ENCODE data around the gene CHEK2.
"Not testable (repeated sequence)": the region's sequence is repeated elsewhere in the genome, so short reads cannot be mapped to it uniquely, and the experiment has no call there.

CHEK2 gene

GRCh38 chr22:28762000-28762399 is 20.4 kb upstream of the CHEK2 start:
- not testable (repeated sequence) for H3K27ac Mint-ChIP-seq; H3K4me3 Mint-ChIP-seq; H3K4me1 Mint-ChIP-seq (ENCODE audit: low read depth); H3K27me3 Mint-ChIP-seq; H3K36me3 Mint-ChIP-seq (ENCODE audit: low read depth); H3K9me3 Mint-ChIP-seq

- no peak overlapping the region for H3K4me3 Mint-ChIP-seq
- H3K4me1 Mint-ChIP-seq (ENCODE audit: low read depth) = peaks cover 9% of the 10 kb centered on the region
- no peaks in the 10 kb centered on the region for H3K9me3 Mint-ChIP-seq
- no peak overlapping the region for H3K27ac Mint-ChIP-seq
- H3K36me3 Mint-ChIP-seq (ENCODE audit: low read depth) = no peaks in the 10 kb centered on the region
- H3K27me3 Mint-ChIP-seq = no peaks in the 10 kb centered on the region
Measured at GRCh38 chr22:28761449-28761755, 19.8 kb upstream of the CHEK2 start.

GRCh38 chr22:28759861-28760560 is 18.4 kb upstream of the CHEK2 start:
- H3K27me3 Mint-ChIP-seq = no peaks in the 10 kb centered on the region
- H3K27ac Mint-ChIP-seq = no peak overlapping the region
- peaks cover 9% of the 10 kb centered on the region for H3K4me1 Mint-ChIP-seq (ENCODE audit: low read depth)
- no peaks in the 10 kb centered on the region for H3K9me3 Mint-ChIP-seq
- H3K4me3 Mint-ChIP-seq = no peak overlapping the region
- peaks cover 4% of the 10 kb centered on the region for H3K36me3 Mint-ChIP-seq (ENCODE audit: low read depth)

GRCh38 chr22:28754512-28754911 is 12.9 kb upstream of the CHEK2 start:
- peaks cover 23% of the 10 kb centered on the region for H3K36me3 Mint-ChIP-seq (ENCODE audit: low read depth)
- H3K4me1 Mint-ChIP-seq (ENCODE audit: low read depth) = not testable (repeated sequence)

GRCh38 chr22:28750471-28750881 is 8.9 kb upstream of the CHEK2 start:
- H3K4me1 Mint-ChIP-seq (ENCODE audit: low read depth) = peaks cover 18% of the 10 kb centered on the region
- H3K4me3 Mint-ChIP-seq = no peak overlapping the region
- H3K27ac Mint-ChIP-seq = no peak overlapping the region
- H3K36me3 Mint-ChIP-seq (ENCODE audit: low read depth) = peaks cover 48% of the 10 kb centered on the region
- no peaks in the 10 kb centered on the region for H3K9me3 Mint-ChIP-seq
- no peaks in the 10 kb centered on the region for H3K27me3 Mint-ChIP-seq

More at GRCh38 chr22:28754512-28754911, 12.9 kb upstream of the CHEK2 start:
- not testable (repeated sequence) for H3K27ac Mint-ChIP-seq, H3K4me3 Mint-ChIP-seq, H3K27me3 Mint-ChIP-seq, H3K9me3 Mint-ChIP-seq

GRCh38 chr22:28743852-28744251 is 2.2 kb upstream of the CHEK2 start:
- Mint-ChIP-seq H3K27ac (no peak overlapping the region), H3K4me3 (peak overlapping the region; percentile 89), H3K4me1 (ENCODE audit: low read depth) (peaks cover 31% of the 10 kb centered on the region)

GRCh38 chr22:28742562-28742962 is 942 bp upstream of the CHEK2 start:
- Mint-ChIP-seq H3K4me1 (ENCODE audit: low read depth) (peaks cover 25% of the 10 kb centered on the region), H3K4me3 (peak overlapping the region; percentile 89), H3K9me3 (no peaks in the 10 kb centered on the region), H3K27ac (peak overlapping the region; percentile 89), H3K27me3 (no peaks in the 10 kb centered on the region), H3K36me3 (ENCODE audit: low read depth) (peaks cover 28% of the 10 kb centered on the region)

More at GRCh38 chr22:28743852-28744251, 2.2 kb upstream of the CHEK2 start:
- H3K9me3 Mint-ChIP-seq = no peaks in the 10 kb centered on the region
- H3K27me3 Mint-ChIP-seq = no peaks in the 10 kb centered on the region
- H3K36me3 Mint-ChIP-seq (ENCODE audit: low read depth) = peaks cover 36% of the 10 kb centered on the region

- Mint-ChIP-seq H3K4me3 (peak overlapping the region; percentile 89), H3K36me3 (ENCODE audit: low read depth) (peaks cover 21% of the 10 kb centered on the region), H3K9me3 (no peaks in the 10 kb centered on the region), H3K27ac (peak overlapping the region; percentile 89), H3K27me3 (no peaks in the 10 kb centered on the region), H3K4me1 (ENCODE audit: low read depth) (peaks cover 25% of the 10 kb centered on the region)
Measured at GRCh38 chr22:28741200-28741784, 328 bp downstream of the CHEK2 start.

GRCh38 chr22:28738876-28739275 is 2.7 kb downstream of the CHEK2 start:
- not testable (repeated sequence) for H3K4me3 Mint-ChIP-seq; H3K36me3 Mint-ChIP-seq (ENCODE audit: low read depth); H3K9me3 Mint-ChIP-seq; H3K27me3 Mint-ChIP-seq; H3K27ac Mint-ChIP-seq
- H3K4me1 Mint-ChIP-seq (ENCODE audit: low read depth) = peaks cover 23% of the 10 kb centered on the region

GRCh38 chr22:28737701-28738100 is 3.9 kb downstream of the CHEK2 start:
- no peaks in the 10 kb centered on the region for H3K27me3 Mint-ChIP-seq
- H3K4me1 Mint-ChIP-seq (ENCODE audit: low read depth) = peaks cover 11% of the 10 kb centered on the region
- no peaks in the 10 kb centered on the region for H3K9me3 Mint-ChIP-seq
- no peak overlapping the region for H3K27ac Mint-ChIP-seq
- peaks cover 11% of the 10 kb centered on the region for H3K36me3 Mint-ChIP-seq (ENCODE audit: low read depth)
- H3K4me3 Mint-ChIP-seq = no peak overlapping the region

- no peaks in the 10 kb centered on the region for H3K9me3 Mint-ChIP-seq
- no peak overlapping the region for H3K27ac Mint-ChIP-seq
- H3K27me3 Mint-ChIP-seq = no peaks in the 10 kb centered on the region
- H3K36me3 Mint-ChIP-seq (ENCODE audit: low read depth) = peaks cover 11% of the 10 kb centered on the region
- H3K4me1 Mint-ChIP-seq (ENCODE audit: low read depth) = peaks cover 4% of the 10 kb centered on the region
- no peak overlapping the region for H3K4me3 Mint-ChIP-seq
Measured at GRCh38 chr22:28736301-28737155, 5.1 kb downstream of the CHEK2 start.

GRCh38 chr22:28734393-28734792 is 7.2 kb downstream of the CHEK2 start:
- peaks cover 11% of the 10 kb centered on the region for H3K36me3 Mint-ChIP-seq (ENCODE audit: low read depth)

GRCh38 chr22:28730179-28730578 is 11.4 kb downstream of the CHEK2 start:
- Mint-ChIP-seq H3K36me3 (ENCODE audit: low read depth) (peaks cover 14% of the 10 kb centered on the region), H3K4me1 (ENCODE audit: low read depth) (peaks cover 5% of the 10 kb centered on the region), H3K4me3 (no peak overlapping the region), H3K9me3 (no peaks in the 10 kb centered on the region), H3K27me3 (no peaks in the 10 kb centered on the region), H3K27ac (no peak overlapping the region)

More at GRCh38 chr22:28734393-28734792, 7.2 kb downstream of the CHEK2 start:
- Mint-ChIP-seq H3K27me3 (no peaks in the 10 kb centered on the region), H3K9me3 (no peaks in the 10 kb centered on the region), H3K4me1 (ENCODE audit: low read depth) (no peaks in the 10 kb centered on the region), H3K4me3 (no peak overlapping the region), H3K27ac (no peak overlapping the region)

- Mint-ChIP-seq H3K27me3 (no peaks in the 10 kb centered on the region), H3K9me3 (no peaks in the 10 kb centered on the region), H3K4me1 (ENCODE audit: low read depth) (peaks cover 5% of the 10 kb centered on the region), H3K4me3 (no peak overlapping the region), H3K36me3 (ENCODE audit: low read depth) (peaks cover 22% of the 10 kb centered on the region), H3K27ac (no peak overlapping the region)
Measured at GRCh38 chr22:28728621-28729313, 12.9 kb downstream of the CHEK2 start.

GRCh38 chr22:28728002-28728401 is 13.6 kb downstream of the CHEK2 start:
- H3K27ac Mint-ChIP-seq = no peak overlapping the region
- H3K4me3 Mint-ChIP-seq = no peak overlapping the region
- peaks cover 5% of the 10 kb centered on the region for H3K4me1 Mint-ChIP-seq (ENCODE audit: low read depth)
- peaks cover 20% of the 10 kb centered on the region for H3K36me3 Mint-ChIP-seq (ENCODE audit: low read depth)
- H3K9me3 Mint-ChIP-seq = no peaks in the 10 kb centered on the region
- H3K27me3 Mint-ChIP-seq = no peaks in the 10 kb centered on the region

All from stimulated activated naive CD8-positive, alpha-beta T cell treated with anti-CD3 and anti-CD28 coated beads, Interleukin-15, Interleukin-2, amounts not matched to agents 100 ng/mL and 50 ng/mL, for 24 hours (primary cell).